ENCODE data around the gene OR10A6.

Gene OR10A6

GRCh38 chr11:7931168-7931567, at the start of gene OR10A6:
Gene OR10A6, minus strand, starts transcription at chr11:7931268. Its CDS starts 2,606 bp downstream, at chr11:7928662.
- DNase-seq (ENCODE audit: low read depth) = no peak

GRCh38 chr11:7977232-7977917, 46.3 kb upstream of the OR10A6 start:
- DNase-seq (ENCODE audit: low read depth) = no peak

- no peak for DNase-seq (ENCODE audit: low read depth)
Measured at GRCh38 chr11:7974668-7975067, 43.6 kb upstream of the OR10A6 start.

- DNase-seq (ENCODE audit: low read depth) = no peak
Measured at GRCh38 chr11:7973011-7973410, 41.9 kb upstream of the OR10A6 start.

GRCh38 chr11:7971846-7972245, 40.8 kb upstream of the OR10A6 start:
- DNase-seq (ENCODE audit: low read depth) = no peak

- DNase-seq (ENCODE audit: low read depth) = no peak
Measured at GRCh38 chr11:7969756-7970646, 38.9 kb upstream of the OR10A6 start.

- no peak for DNase-seq (ENCODE audit: low read depth)
Measured at GRCh38 chr11:7968686-7969085, 37.6 kb upstream of the OR10A6 start.

- DNase-seq (ENCODE audit: low read depth) = no peak
Measured at GRCh38 chr11:7967826-7968225, 36.8 kb upstream of the OR10A6 start.

GRCh38 chr11:7967097-7967496, 36.0 kb upstream of the OR10A6 start:
- DNase-seq (ENCODE audit: low read depth) = no peak

GRCh38 chr11:7965386-7965785, 34.3 kb upstream of the OR10A6 start, which contains the start of gene NLRP10:
Gene NLRP10, minus strand, starts transcription at chr11:7965447. Its CDS starts 1,952 bp downstream, at chr11:7963495.
- no peak for DNase-seq (ENCODE audit: low read depth)

GRCh38 chr11:7964873-7965272, 33.8 kb upstream of the OR10A6 start:
- no peak for DNase-seq (ENCODE audit: low read depth)

GRCh38 chr11:7964261-7964660, 33.2 kb upstream of the OR10A6 start:
- DNase-seq (ENCODE audit: low read depth) = no peak

GRCh38 chr11:7955191-7955590, 24.1 kb upstream of the OR10A6 start:
- no peak for DNase-seq (ENCODE audit: low read depth)

- no peak for DNase-seq (ENCODE audit: low read depth)
Measured at GRCh38 chr11:7949934-7950333, 18.9 kb upstream of the OR10A6 start.

- DNase-seq (ENCODE audit: low read depth) = no peak
Measured at GRCh38 chr11:7944123-7944522, 13.1 kb upstream of the OR10A6 start.

GRCh38 chr11:7941608-7942007, 10.5 kb upstream of the OR10A6 start, which contains the start of gene OR10A3:
Gene OR10A3, minus strand, starts transcription at chr11:7941708. Its CDS starts 2,188 bp downstream, at chr11:7939520.
- DNase-seq (ENCODE audit: low read depth) = no peak

- DNase-seq (ENCODE audit: low read depth) = no peak
Measured at GRCh38 chr11:7941146-7941545, 10.1 kb upstream of the OR10A6 start.

GRCh38 chr11:7936615-7937014, 5.5 kb upstream of the OR10A6 start:
- DNase-seq (ENCODE audit: low read depth) = no peak

- DNase-seq (ENCODE audit: low read depth) = no peak
Measured at GRCh38 chr11:7927635-7928034, 3.4 kb downstream of the OR10A6 start.

GRCh38 chr11:7924536-7924935, 6.5 kb downstream of the OR10A6 start:
- no peak for DNase-seq (ENCODE audit: low read depth)

GRCh38 chr11:7918141-7918540, 12.9 kb downstream of the OR10A6 start:
- no peak for DNase-seq (ENCODE audit: low read depth)

GRCh38 chr11:7911011-7911410, 20.1 kb downstream of the OR10A6 start:
- DNase-seq (ENCODE audit: low read depth) = no peak

- no peak for DNase-seq (ENCODE audit: low read depth)
Measured at GRCh38 chr11:7910286-7910788, 20.7 kb downstream of the OR10A6 start.

All from stimulated activated CD8-positive, alpha-beta memory T cell treated with anti-CD3 and anti-CD28 coated beads, Interleukin-4, amount 100 ng/mL, for 24 hours (primary cell).